ENCODE data around the gene KPNA5.

- TF ChIP-seq POLR2AphosphoS5 (IDR thresholded peaks at IDR 0.05), result no peak
- no peak for TF ChIP-seq CTCF (IDR thresholded peaks at IDR 0.05)
These were observed 84.2 kb downstream of the KPNA5 start, which contains the start of gene FAM162B for GRCh38 chr6:116764961-116765841.

Data from prostate gland (tissue), 2 donors.